Measurements from ENCODE around the gene STX8.

- TF ChIP-seq CTCF (IDR thresholded peaks at IDR 0.05) (no peak), SIN3A (IDR thresholded peaks at IDR 0.05; ENCODE audit: borderline replicate concordance, insufficient read depth, low read depth, low read length) (no peak)
These were observed 139.0 kb downstream of the STX8 start for GRCh38 chr17:9436630-9437029.
